Endothelial cell (in vitro differentiated cells): ENCODE measurements around the gene PRF1. TPM values are rescaled to one million over a fixed set of nuclear protein-coding genes. Genes with fewer than 3 reads are reported as not detected.
"Not testable (repeated sequence)": the region's sequence is repeated elsewhere in the genome, so short reads cannot be mapped to it uniquely, and the experiment has no call there.

ENCODE experiments used
- DNase-seq: peaks from one replicate; pipeline ENCODE4 v3.0.0; 2021; ENCODE audit warnings: low spot score
- H3K27ac Mint-ChIP-seq: one replicate; pipeline ENCODE4 v1.8.0; 2021; ENCODE audit warnings: mixed read lengths, inconsistent platforms; ENCODE audit not compliant: unreplicated experiment
- H3K27me3 Mint-ChIP-seq: one replicate; pipeline ENCODE4 v1.8.0; 2021; ENCODE audit warnings: mild to moderate bottlenecking, moderate library complexity, mixed read lengths, inconsistent platforms; ENCODE audit not compliant: unreplicated experiment
- H3K36me3 Mint-ChIP-seq: one replicate; pipeline ENCODE4 v1.8.0; 2021; ENCODE audit warnings: mild to moderate bottlenecking, low read depth, mixed read lengths, inconsistent platforms; ENCODE audit not compliant: unreplicated experiment
- H3K4me1 Mint-ChIP-seq: one replicate; pipeline ENCODE4 v1.8.0; 2021; ENCODE audit warnings: mild to moderate bottlenecking, mixed read lengths, inconsistent platforms; ENCODE audit not compliant: unreplicated experiment
- H3K4me3 Mint-ChIP-seq: one replicate; pipeline ENCODE4 v1.8.0; 2021; ENCODE audit warnings: mild to moderate bottlenecking, mixed read lengths, inconsistent platforms; ENCODE audit not compliant: unreplicated experiment
- H3K9me3 Mint-ChIP-seq: one replicate; pipeline ENCODE4 v1.8.0; 2021; ENCODE audit warnings: mixed read lengths, inconsistent platforms; ENCODE audit not compliant: unreplicated experiment
- total RNA-seq: library from RNA; stranded (reverse); fragmentation: NEBNext Ultra II Directional; extraction: Animal tissue kit (Norgen Biotek cat#: 25700); gene quantifications from one replicate; pipeline ENCODE4 v1.2.1, GENCODE V29; 2021; ENCODE audit not compliant: unreplicated experiment
- TF ChIP-seq, protein P1 (sequence below): fragments of 200-600 bp; sonication (generic); IDR thresholded peaks from one replicate; pipeline ENCODE4 v1.5.0; 2021; ENCODE audit warnings: antibody characterized with exemption; ENCODE audit not compliant: unreplicated experiment

The PRF1 gene
- total RNA-seq, 1 donor from 2014 or later: not detected

GRCh38 chr10:70615784-70616522 is 13.4 kb upstream of the PRF1 start:
- no peak overlapping the region for H3K4me3 Mint-ChIP-seq
- peaks cover 4% of the 10 kb centered on the region for H3K4me1 Mint-ChIP-seq
- TF ChIP-seq, protein P1, sequence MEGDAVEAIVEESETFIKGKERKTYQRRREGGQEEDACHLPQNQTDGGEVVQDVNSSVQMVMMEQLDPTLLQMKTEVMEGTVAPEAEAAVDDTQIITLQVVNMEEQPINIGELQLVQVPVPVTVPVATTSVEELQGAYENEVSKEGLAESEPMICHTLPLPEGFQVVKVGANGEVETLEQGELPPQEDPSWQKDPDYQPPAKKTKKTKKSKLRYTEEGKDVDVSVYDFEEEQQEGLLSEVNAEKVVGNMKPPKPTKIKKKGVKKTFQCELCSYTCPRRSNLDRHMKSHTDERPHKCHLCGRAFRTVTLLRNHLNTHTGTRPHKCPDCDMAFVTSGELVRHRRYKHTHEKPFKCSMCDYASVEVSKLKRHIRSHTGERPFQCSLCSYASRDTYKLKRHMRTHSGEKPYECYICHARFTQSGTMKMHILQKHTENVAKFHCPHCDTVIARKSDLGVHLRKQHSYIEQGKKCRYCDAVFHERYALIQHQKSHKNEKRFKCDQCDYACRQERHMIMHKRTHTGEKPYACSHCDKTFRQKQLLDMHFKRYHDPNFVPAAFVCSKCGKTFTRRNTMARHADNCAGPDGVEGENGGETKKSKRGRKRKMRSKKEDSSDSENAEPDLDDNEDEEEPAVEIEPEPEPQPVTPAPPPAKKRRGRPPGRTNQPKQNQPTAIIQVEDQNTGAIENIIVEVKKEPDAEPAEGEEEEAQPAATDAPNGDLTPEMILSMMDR: no peak
- H3K36me3 Mint-ChIP-seq: peaks cover 3% of the 10 kb centered on the region
- no peak for DNase-seq
- no peaks in the 10 kb centered on the region for H3K9me3 Mint-ChIP-seq
- no peak overlapping the region for H3K27ac Mint-ChIP-seq
- peaks cover 2% of the 10 kb centered on the region for H3K27me3 Mint-ChIP-seq

DNA sequence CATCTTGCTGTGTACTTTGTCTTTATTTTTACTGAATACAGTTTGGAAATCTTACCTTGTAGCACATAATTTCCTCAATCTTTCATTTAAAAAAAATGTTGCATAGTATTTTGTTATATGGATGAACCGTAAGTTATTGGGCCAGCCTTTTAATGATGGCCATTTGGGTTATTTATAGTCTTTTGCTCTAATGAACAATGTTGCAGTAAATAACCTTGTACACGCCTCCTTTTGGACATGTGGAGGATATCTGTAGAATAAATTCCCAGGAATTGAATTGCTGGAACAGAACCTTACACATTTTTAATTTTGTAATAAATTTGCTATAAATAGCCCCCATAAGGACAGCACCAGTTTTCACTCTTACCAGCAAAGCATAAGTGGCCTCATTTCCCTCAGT is 12.7 kb upstream of the PRF1 start:
- H3K27ac Mint-ChIP-seq: no peak overlapping the region
- H3K36me3 Mint-ChIP-seq: peaks cover under 1% of the 10 kb centered on the region
- H3K4me1 Mint-ChIP-seq: peaks cover 4% of the 10 kb centered on the region
- H3K9me3 Mint-ChIP-seq: no peaks in the 10 kb centered on the region
- TF ChIP-seq, protein P1: no peak
- H3K4me3 Mint-ChIP-seq: no peak overlapping the region
- no peak for DNase-seq
- peaks cover 2% of the 10 kb centered on the region for H3K27me3 Mint-ChIP-seq

- DNase-seq, H3K4me3 Mint-ChIP-seq, H3K4me1 Mint-ChIP-seq, H3K36me3 Mint-ChIP-seq, H3K9me3 Mint-ChIP-seq, H3K27me3 Mint-ChIP-seq, H3K27ac Mint-ChIP-seq: not testable (repeated sequence)
Observed at GRCh38 chr10:70614364-70614763, 11.8 kb upstream of the PRF1 start.

DNA sequence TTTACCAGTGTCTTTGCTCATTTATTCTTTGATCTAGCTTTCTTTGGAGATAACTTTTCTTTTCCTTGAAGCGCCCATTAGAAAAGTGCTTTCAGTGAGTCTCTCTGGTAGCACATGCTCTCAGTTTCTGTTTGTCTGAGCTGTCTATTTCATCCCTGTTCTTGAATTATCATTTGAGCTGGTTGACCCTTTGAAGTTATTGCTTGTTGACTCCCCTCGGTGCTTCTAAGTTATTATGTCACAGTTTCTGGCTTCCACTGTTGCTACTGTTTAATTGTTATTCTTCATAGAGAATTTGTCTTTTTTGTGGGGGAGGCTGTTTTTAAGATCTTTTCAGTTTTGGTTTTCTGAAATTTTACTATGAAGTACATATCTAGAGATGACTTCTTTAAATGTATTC is 11.4 kb upstream of the PRF1 start:
- H3K4me3 Mint-ChIP-seq: no peak overlapping the region
- no peaks in the 10 kb centered on the region for H3K36me3 Mint-ChIP-seq
- TF ChIP-seq, protein P1: no peak
- no peak for DNase-seq
- H3K9me3 Mint-ChIP-seq: no peaks in the 10 kb centered on the region
- peaks cover 4% of the 10 kb centered on the region for H3K4me1 Mint-ChIP-seq
- H3K27me3 Mint-ChIP-seq: peaks cover 2% of the 10 kb centered on the region
- H3K27ac Mint-ChIP-seq: no peak overlapping the region

GRCh38 chr10:70607936-70608335 is 5.4 kb upstream of the PRF1 start:
- Mint-ChIP-seq H3K4me3 (no peak overlapping the region), H3K36me3 (no peaks in the 10 kb centered on the region), H3K9me3 (no peaks in the 10 kb centered on the region), H3K4me1 (peaks cover under 1% of the 10 kb centered on the region), H3K27me3 (peaks cover 4% of the 10 kb centered on the region), H3K27ac (no peak overlapping the region)
- no peak for DNase-seq
- TF ChIP-seq, protein P1: no peak
